ENCODE results near the gene PAQR4.

PAQR4 gene

GRCh38 chr16:2967721-2968161 lies 1.4 kb upstream of the PAQR4 start:
- no peak overlapping the region for H2AFZ ChIP-seq (ENCODE audit: low read length)
- H3K4me1 ChIP-seq (ENCODE audit: control insufficient read depth in 2 of 2, insufficient read depth in 1 of 2, low read depth in 1 of 2, low read length in 2 of 2): peaks cover 21 to 22% of the 10 kb centered on the region in 2 donors
- no peak overlapping the region for H2BK120ac ChIP-seq (ENCODE audit: low read depth, low read length)
- no peak for DNase-seq (ENCODE audit: low spot score)
- H3K27ac ChIP-seq (replicated peaks; ENCODE audit: low read length): no peak overlapping the region
- no peak overlapping the region for H4K8ac ChIP-seq (ENCODE audit: low read depth, low read length)
- no peak overlapping the region for H3K4me3 ChIP-seq (ENCODE audit: low read length in 2 of 2)
- H4K91ac ChIP-seq (ENCODE audit: low read depth, low read length, poor library complexity): no peak overlapping the region
- no peak overlapping the region for H3K14ac ChIP-seq (ENCODE audit: low read length)
- peaks cover 7 to 20% of the 10 kb centered on the region in 2 donors for H3K36me3 ChIP-seq (replicated peaks in 1 of 2; ENCODE audit: control insufficient read depth in 2 of 2, insufficient read depth in 2 of 2, low read length in 2 of 2)
- H3K27me3 ChIP-seq (ENCODE audit: control insufficient read depth in 3 of 3, insufficient read depth in 3 of 3, low read depth in 1 of 3, low read length in 3 of 3): peaks cover 0 to 31% (median 13%) of the 10 kb centered on the region in 3 experiments
- no peak overlapping the region for H2BK15ac ChIP-seq (ENCODE audit: low read length)
- no peak overlapping the region for H3K9ac ChIP-seq (ENCODE audit: low read depth, low read length, poor library complexity)
- no peak overlapping the region for H2BK5ac ChIP-seq (ENCODE audit: low read length)
- no CpG with 5 or more reads among the region's 33 CpGs for WGBS, 2 donors (ENCODE audit: extremely low coverage in 2 of 2, insufficient read length in 2 of 2, insufficient replicate concordance in 1 of 2)
- H3K9me3 ChIP-seq (replicated peaks in 1 of 2; ENCODE audit: control insufficient read depth in 2 of 2, insufficient read depth in 1 of 2, low read depth in 1 of 2, low read length in 2 of 2): no peaks in the 10 kb centered on the region
- H3K4me2 ChIP-seq (ENCODE audit: insufficient read depth, low read length, poor library complexity, severe bottlenecking): no peak overlapping the region
- H3K4ac ChIP-seq (ENCODE audit: low read length): no peak overlapping the region
- H2BK12ac ChIP-seq (ENCODE audit: low read length): no peak overlapping the region
- H3K18ac ChIP-seq (ENCODE audit: low read length): no peak overlapping the region
- no peak overlapping the region for H2AK5ac ChIP-seq (ENCODE audit: low read depth, low read length)
- H3K79me1 ChIP-seq (ENCODE audit: low read depth, low read length): peaks cover 17% of the 10 kb centered on the region
- H3K23ac ChIP-seq (ENCODE audit: low read depth, low read length, poor library complexity): no peak overlapping the region

GRCh38 chr16:2968368-2968737 lies 795 bp upstream of the PAQR4 start:
- Histone ChIP-seq H2AK5ac (ENCODE audit: low read depth, low read length) (no peak overlapping the region), H3K23ac (ENCODE audit: low read depth, low read length, poor library complexity) (no peak overlapping the region), H3K9me3 (replicated peaks in 1 of 2; ENCODE audit: control insufficient read depth in 2 of 2, insufficient read depth in 1 of 2, low read depth in 1 of 2, low read length in 2 of 2) (no peaks in the 10 kb centered on the region), H3K36me3 (replicated peaks in 1 of 2; ENCODE audit: control insufficient read depth in 2 of 2, insufficient read depth in 2 of 2, low read length in 2 of 2) (peaks cover 11 to 26% of the 10 kb centered on the region in 2 donors), H3K14ac (ENCODE audit: low read length) (no peak overlapping the region), H2AFZ (ENCODE audit: low read length) (peak overlapping the region; percentile 78), H2BK5ac (ENCODE audit: low read length) (no peak overlapping the region), H3K27ac (replicated peaks; ENCODE audit: low read length) (no peak overlapping the region), H3K4me1 (ENCODE audit: control insufficient read depth in 2 of 2, insufficient read depth in 1 of 2, low read depth in 1 of 2, low read length in 2 of 2) (peaks cover 18 to 19% of the 10 kb centered on the region in 2 donors), H3K4me3 (ENCODE audit: low read length in 2 of 2) (peak overlapping the region in 1 of 2 donors; percentile 52), H2BK15ac (ENCODE audit: low read length) (no peak overlapping the region), H4K91ac (ENCODE audit: low read depth, low read length, poor library complexity) (no peak overlapping the region), H3K27me3 (ENCODE audit: control insufficient read depth in 3 of 3, insufficient read depth in 3 of 3, low read depth in 1 of 3, low read length in 3 of 3) (peaks cover 0 to 28% (median 10%) of the 10 kb centered on the region in 3 experiments), H3K4me2 (ENCODE audit: insufficient read depth, low read length, poor library complexity, severe bottlenecking) (peak overlapping the region; percentile 96), H3K4ac (ENCODE audit: low read length) (no peak overlapping the region), H3K79me1 (ENCODE audit: low read depth, low read length) (peaks cover 17% of the 10 kb centered on the region), H2BK12ac (ENCODE audit: low read length) (no peak overlapping the region), H2BK120ac (ENCODE audit: low read depth, low read length) (no peak overlapping the region), H4K8ac (ENCODE audit: low read depth, low read length) (no peak overlapping the region), H3K18ac (ENCODE audit: low read length) (no peak overlapping the region), H3K9ac (ENCODE audit: low read depth, low read length, poor library complexity) (peak overlapping the region; percentile 39)
- no peak for DNase-seq (ENCODE audit: low spot score)
- no CpG with 5 or more reads among the region's 18 CpGs for WGBS, 2 donors (ENCODE audit: extremely low coverage in 2 of 2, insufficient read length in 2 of 2, insufficient replicate concordance in 1 of 2)

GRCh38 chr16:2969545-2970521 lies 685 bp downstream of the PAQR4 start:
- Histone ChIP-seq H3K18ac (ENCODE audit: low read length) (peak overlapping the region; percentile 73), H3K79me1 (ENCODE audit: low read depth, low read length) (peaks cover 14% of the 10 kb centered on the region), H3K4me1 (ENCODE audit: control insufficient read depth in 2 of 2, insufficient read depth in 1 of 2, low read depth in 1 of 2, low read length in 2 of 2) (peaks cover 10 to 16% of the 10 kb centered on the region in 2 donors), H3K27me3 (ENCODE audit: control insufficient read depth in 3 of 3, insufficient read depth in 3 of 3, low read depth in 1 of 3, low read length in 3 of 3) (peaks cover 0 to 19% (median 0%) of the 10 kb centered on the region in 3 experiments), H3K4me3 (ENCODE audit: low read length in 2 of 2) (peak overlapping the region; percentile 52 to 95), H3K27ac (replicated peaks; ENCODE audit: low read length) (peak overlapping the region; percentile 56), H2AK5ac (ENCODE audit: low read depth, low read length) (peak overlapping the region; percentile 74), H2BK120ac (ENCODE audit: low read depth, low read length) (no peak overlapping the region), H3K4me2 (ENCODE audit: insufficient read depth, low read length, poor library complexity, severe bottlenecking) (peak overlapping the region; percentile 96), H3K23ac (ENCODE audit: low read depth, low read length, poor library complexity) (peak overlapping the region; percentile 90), H2BK5ac (ENCODE audit: low read length) (peak overlapping the region; percentile 35), H4K91ac (ENCODE audit: low read depth, low read length, poor library complexity) (no peak overlapping the region), H2BK15ac (ENCODE audit: low read length) (peak overlapping the region; percentile 89), H3K14ac (ENCODE audit: low read length) (peak overlapping the region; percentile 90), H3K9ac (ENCODE audit: low read depth, low read length, poor library complexity) (peak overlapping the region; percentile 99), H2BK12ac (ENCODE audit: low read length) (peak overlapping the region; percentile 30), H3K9me3 (replicated peaks in 1 of 2; ENCODE audit: control insufficient read depth in 2 of 2, insufficient read depth in 1 of 2, low read depth in 1 of 2, low read length in 2 of 2) (no peaks in the 10 kb centered on the region), H4K8ac (ENCODE audit: low read depth, low read length) (no peak overlapping the region), H2AFZ (ENCODE audit: low read length) (peak overlapping the region; percentile 78), H3K4ac (ENCODE audit: low read length) (no peak overlapping the region), H3K36me3 (replicated peaks in 1 of 2; ENCODE audit: control insufficient read depth in 2 of 2, insufficient read depth in 2 of 2, low read length in 2 of 2) (peaks cover 19 to 41% of the 10 kb centered on the region in 2 donors)
- no CpG with 5 or more reads among the region's 83 CpGs for WGBS, 2 donors (ENCODE audit: extremely low coverage in 2 of 2, insufficient read length in 2 of 2, insufficient replicate concordance in 1 of 2)
- DNase-seq (ENCODE audit: low spot score): peak; percentile 42

GRCh38 chr16:2970563-2970962 lies 1.4 kb downstream of the PAQR4 start:
- H3K4me3 ChIP-seq (ENCODE audit: low read length in 2 of 2): peak overlapping the region; percentile 52 to 95
- no peak for DNase-seq (ENCODE audit: low spot score)

More at GRCh38 chr16:2970563-2970962, 1.4 kb downstream of the PAQR4 start:
- H3K27ac ChIP-seq (replicated peaks; ENCODE audit: low read length): no peak overlapping the region
- peaks cover 0 to 19% (median 0%) of the 10 kb centered on the region in 3 experiments for H3K27me3 ChIP-seq (ENCODE audit: control insufficient read depth in 3 of 3, insufficient read depth in 3 of 3, low read depth in 1 of 3, low read length in 3 of 3)
- H3K4me1 ChIP-seq (ENCODE audit: control insufficient read depth in 2 of 2, insufficient read depth in 1 of 2, low read depth in 1 of 2, low read length in 2 of 2): peaks cover 10 to 13% of the 10 kb centered on the region in 2 donors
- H3K79me1 ChIP-seq (ENCODE audit: low read depth, low read length): peaks cover 14% of the 10 kb centered on the region
- no peaks in the 10 kb centered on the region for H3K9me3 ChIP-seq (replicated peaks in 1 of 2; ENCODE audit: control insufficient read depth in 2 of 2, insufficient read depth in 1 of 2, low read depth in 1 of 2, low read length in 2 of 2)
- H2BK5ac ChIP-seq (ENCODE audit: low read length): no peak overlapping the region
- no CpG with 5 or more reads among the region's 6 CpGs for WGBS, 2 donors (ENCODE audit: extremely low coverage in 2 of 2, insufficient read length in 2 of 2, insufficient replicate concordance in 1 of 2)
- H3K14ac ChIP-seq (ENCODE audit: low read length): no peak overlapping the region
- no peak overlapping the region for H4K91ac ChIP-seq (ENCODE audit: low read depth, low read length, poor library complexity)
- peak overlapping the region; percentile 72 for H3K18ac ChIP-seq (ENCODE audit: low read length)
- H2AK5ac ChIP-seq (ENCODE audit: low read depth, low read length): no peak overlapping the region
- H2BK15ac ChIP-seq (ENCODE audit: low read length): no peak overlapping the region
- no peak overlapping the region for H3K4ac ChIP-seq (ENCODE audit: low read length)
- H3K36me3 ChIP-seq (replicated peaks in 1 of 2; ENCODE audit: control insufficient read depth in 2 of 2, insufficient read depth in 2 of 2, low read length in 2 of 2): peaks cover 27 to 48% of the 10 kb centered on the region in 2 donors
- H3K9ac ChIP-seq (ENCODE audit: low read depth, low read length, poor library complexity): peak overlapping the region; percentile 38
- no peak overlapping the region for H2AFZ ChIP-seq (ENCODE audit: low read length)
- H3K23ac ChIP-seq (ENCODE audit: low read depth, low read length, poor library complexity): no peak overlapping the region
- no peak overlapping the region for H4K8ac ChIP-seq (ENCODE audit: low read depth, low read length)
- H2BK12ac ChIP-seq (ENCODE audit: low read length): no peak overlapping the region
- no peak overlapping the region for H2BK120ac ChIP-seq (ENCODE audit: low read depth, low read length)
- peak overlapping the region; percentile 96 for H3K4me2 ChIP-seq (ENCODE audit: insufficient read depth, low read length, poor library complexity, severe bottlenecking)
